HCT116 (cell line): ENCODE results near the gene HNF4A. TPM values are rescaled to one million over a fixed set of nuclear protein-coding genes. Genes with fewer than 3 reads are reported as not detected.

ENCODE experiments used
- ATAC-seq: fragments of 200-7000 bp; cut with Tn5 transposase; 2 replicates; pipeline ENCODE4 v1.9.1; 2020; ENCODE audit warnings: mild to moderate bottlenecking, moderate library complexity
- BruUV-seq: library from RNA; stranded (reverse); fragments of 400-500 nt; replicated peaks from 2 replicates; lab custom pipeline; 2021; lab: Mats Ljungman, UMichigan
- CTCF ChIA-PET: fragments of 300-600 bp; sonication (Branson Sonifier 250); formaldehyde crosslinking; loops from one replicate; lab custom pipeline; 2021; ENCODE audit warnings: antibody characterized with exemption; lab: Charles Lee
- POLR2A ChIA-PET: fragments of 300-600, 350-600 bp; sonication (Branson Sonifier 250); formaldehyde crosslinking; loops from one replicate; lab custom pipeline; 2021; ENCODE audit warnings: antibody characterized with exemption; lab: Charles Lee
- RAD21 ChIA-PET, 2 experiments: fragments of 300-600 bp; sonication (Branson Sonifier 250); formaldehyde crosslinking; loops; one replicate each; lab custom pipeline; 2023; ENCODE audit warnings: low total read pairs in 2 of 2; ENCODE audit not compliant: uncharacterized antibody in 2 of 2, unreplicated experiment in 2 of 2, low non-redundant PET in 1 of 2; lab: Charles Lee
- DNase-seq: peaks from one replicate; pipeline ENCODE4 v3.0.0-alpha.2; 2010; ENCODE audit warnings: low read depth, low spot score
- H2AFZ ChIP-seq: fragments of 200-600 bp; shearing (Covaris generic), sonication (generic); 2 replicates; pipeline ENCODE4 v1.6.1; 2017; ENCODE audit warnings: low read depth, mixed run types, mixed read lengths, antibody characterized with exemption, low read length; ENCODE audit not compliant: poor library complexity, severe bottlenecking
- H3K27ac ChIP-seq: 2 replicates; pipeline ENCODE4 v1.5.1; 2012; ENCODE audit warnings: low read depth, low read length
- H3K27me3 ChIP-seq: fragments of 200-600 bp; sonication (generic); 2 replicates; pipeline ENCODE4 v1.6.1; 2016; ENCODE audit warnings: mixed run types, low read length, mixed read lengths; ENCODE audit not compliant: insufficient read depth
- H3K36me3 ChIP-seq, 2 experiments: fragments of 200-500 bp in 1 of 2; fragments of 200-600 bp in 1 of 2; sonication (Bioruptor generic) in 1 of 2; sonication (generic) in 1 of 2; 2 replicates each; pipeline versions ENCODE4 v1.5.1 to v1.6.1; 2014 to 2016; ENCODE audit warnings: low read length in 2 of 2, inconsistent platforms in 1 of 2, mixed read lengths in 1 of 2, mixed run types in 1 of 2; ENCODE audit not compliant: insufficient read depth in 2 of 2, control insufficient read depth in 1 of 2
- H3K4me1 ChIP-seq, 2 experiments: fragments of 200-600 bp in 1 of 2; sonication (generic) in 1 of 2; 2 replicates each; pipeline versions ENCODE4 v1.5.1 to v1.6.1; 2012 to 2017; ENCODE audit warnings: low read length in 2 of 2, inconsistent platforms in 1 of 2, mild to moderate bottlenecking in 1 of 2, mixed read lengths in 1 of 2, mixed run types in 1 of 2, moderate library complexity in 1 of 2; ENCODE audit not compliant: insufficient read depth in 2 of 2, control insufficient read depth in 1 of 2
- H3K4me2 ChIP-seq: fragments of 200-600 bp; sonication (generic); 2 replicates; pipeline ENCODE4 v1.6.1; 2017; ENCODE audit warnings: mixed run types, low read length, mixed read lengths
- H3K4me3 ChIP-seq, 2 experiments: fragments of 200-600 bp in 1 of 2; sonication (generic) in 1 of 2; replicated peaks in 1 of 2; 2 replicates each; pipeline ENCODE4 v1.5.1; 2011 to 2016; ENCODE audit warnings: low read length in 2 of 2, control low read depth in 1 of 2, low read depth in 1 of 2, mild to moderate bottlenecking in 1 of 2, mixed read lengths in 1 of 2, mixed run types in 1 of 2
- H3K79me2 ChIP-seq: fragments of 200-600 bp; sonication (generic); 2 replicates; pipeline ENCODE4 v1.6.1; 2017; ENCODE audit warnings: mild to moderate bottlenecking, mixed run types, low read length, moderate library complexity, mixed read lengths; ENCODE audit not compliant: insufficient read depth
- H3K9ac ChIP-seq: fragments of 200-600 bp; sonication (generic); 2 replicates; pipeline ENCODE4 v1.6.1; 2016; ENCODE audit warnings: low read length, mixed read lengths
- H3K9me2 ChIP-seq: fragments of 200-600 bp; sonication (generic), shearing (Covaris generic); 2 replicates; pipeline ENCODE4 v1.6.1; 2017; ENCODE audit warnings: mixed run types, mild to moderate bottlenecking, moderate library complexity; ENCODE audit not compliant: insufficient read depth
- H3K9me3 ChIP-seq, 2 experiments: fragments of 200-500 bp in 1 of 2; fragments of 200-600 bp in 1 of 2; sonication (Bioruptor generic) in 1 of 2; sonication (generic) in 1 of 2; 2 replicates each; pipeline ENCODE4 v1.6.1; 2014 to 2017; ENCODE audit warnings: low read length in 2 of 2, mixed read lengths in 2 of 2, inconsistent platforms in 1 of 2, low read depth in 1 of 2, mild to moderate bottlenecking in 1 of 2, mixed run types in 1 of 2, moderate library complexity in 1 of 2; ENCODE audit not compliant: control insufficient read depth in 1 of 2, insufficient read depth in 1 of 2
- H4K20me1 ChIP-seq: fragments of 200-600 bp; sonication (generic), shearing (Covaris generic); 2 replicates; pipeline ENCODE4 v1.6.1; 2017; ENCODE audit warnings: mixed run types, mild to moderate bottlenecking, moderate library complexity; ENCODE audit not compliant: insufficient read depth
- ATF3 ChIP-seq: IDR thresholded peaks from 2 replicates; pipeline ENCODE4 v1.6.1; 2012
- CBX3 ChIP-seq: IDR thresholded peaks from 2 replicates; pipeline ENCODE4 v1.6.1; 2012; ENCODE audit warnings: low read depth
- CEBPB ChIP-seq: IDR thresholded peaks from 2 replicates; pipeline ENCODE4 v1.6.1; 2012; ENCODE audit warnings: low read depth
- CTCF ChIP-seq, 3 experiments: fragments of 200-600 bp in 1 of 3; sonication (generic) in 1 of 3; IDR thresholded peaks in 2 of 3; conservative IDR thresholded peaks in 1 of 3; 2 replicates each; pipeline ENCODE4 v1.5.1; 2012 to 2017; ENCODE audit warnings: low read depth in 2 of 3, low read length in 2 of 3, antibody characterized with exemption in 1 of 3, borderline replicate concordance in 1 of 3, control low read depth in 1 of 3, mild to moderate bottlenecking in 1 of 3, mixed read lengths in 1 of 3, mixed run types in 1 of 3, moderate library complexity in 1 of 3; ENCODE audit not compliant: insufficient read depth in 1 of 3
- EGR1 ChIP-seq: IDR thresholded peaks from 2 replicates; pipeline ENCODE4 v1.6.1; 2012; ENCODE audit warnings: low read depth
- ELF1 ChIP-seq: IDR thresholded peaks from 2 replicates; pipeline ENCODE4 v1.6.1; 2012; ENCODE audit warnings: low read depth, borderline replicate concordance
- EZH2 ChIP-seq: fragments of 200-600 bp; sonication (generic); IDR thresholded peaks from 2 replicates; pipeline ENCODE4 v1.6.1; 2017; ENCODE audit warnings: antibody characterized with exemption, mixed run types
- FOSL1 ChIP-seq: IDR thresholded peaks from 2 replicates; pipeline ENCODE4 v1.6.1; 2012; ENCODE audit warnings: low read depth
- MAX ChIP-seq: IDR thresholded peaks from 2 replicates; pipeline ENCODE4 v1.6.1; 2012
- POLR2A ChIP-seq: IDR thresholded peaks from 2 replicates; pipeline ENCODE4 v1.7.0; 2011; ENCODE audit warnings: borderline replicate concordance; ENCODE audit not compliant: insufficient read depth, insufficient read length; ENCODE audit errors: extremely low read depth
- REST ChIP-seq: IDR thresholded peaks from 2 replicates; pipeline ENCODE4 v1.6.1; 2012; ENCODE audit warnings: low read depth
- SIN3A ChIP-seq: IDR thresholded peaks from 2 replicates; pipeline ENCODE4 v1.6.1; 2012; ENCODE audit warnings: low read depth
- SP1 ChIP-seq: IDR thresholded peaks from 2 replicates; pipeline ENCODE4 v1.6.1; 2012; ENCODE audit warnings: low read depth
- SRF ChIP-seq: IDR thresholded peaks from 2 replicates; pipeline ENCODE4 v1.6.1; 2012; ENCODE audit warnings: low read depth
- TCF7L2 ChIP-seq: IDR thresholded peaks from 2 replicates; pipeline ENCODE4 v1.7.0; 2011; ENCODE audit warnings: borderline replicate concordance, inconsistent platforms; ENCODE audit not compliant: insufficient read depth, insufficient read length; ENCODE audit errors: extremely low read depth
- ZBTB33 ChIP-seq: IDR thresholded peaks from 2 replicates; pipeline ENCODE4 v1.6.1; 2011; ENCODE audit warnings: mild to moderate bottlenecking, low read length, moderate library complexity; ENCODE audit not compliant: insufficient replicate concordance; ENCODE audit errors: extremely low read depth
- ZFX ChIP-seq: fragments of 450-650 bp; IDR thresholded peaks from 2 replicates; pipeline ENCODE4 v1.6.1; 2017
- ZNF274 ChIP-seq: fragments of 200-500 bp; sonication (Bioruptor generic); IDR thresholded peaks from 2 replicates; pipeline ENCODE4 v1.6.1; 2014; ENCODE audit warnings: mild to moderate bottlenecking, low read depth, low read length, inconsistent platforms
- intact Hi-C: fragments of 100-400 bp; cut with micrococcal nuclease; formaldehyde crosslinking; loops from 2 replicates; pipeline ENCODE4 v1.10.0; 2022
- total RNA-seq: library from RNA; stranded (reverse); gene quantifications from one replicate; pipeline ENCODE4 v1.2.1, GENCODE V29; 2021; ENCODE audit not compliant: unreplicated experiment

HNF4A gene
- total RNA-seq, 1 experiment from 2014 or later: 7.4 TPM

GRCh38 chr20:44475694-44476560, 120.4 kb downstream of the HNF4A start, which contains the start of gene TTPAL:
Gene TTPAL, plus strand, starts transcription at chr20:44475874. Its CDS starts 4,126 bp downstream, at chr20:44480000.
- ChIA-PET RAD21 (no interaction called here), POLR2A (no interaction called here), CTCF (interaction anchor here (1.3 kb wide), 1 partner anchor 134 kb away, joined by 8 read pairs; no protein-coding TSS in a partner anchor)
- Histone ChIP-seq H4K20me1 (no peaks in the 10 kb centered on the region), H3K79me2 (peaks cover 13% of the 10 kb centered on the region; the same call in 1 of the 2 replicates), H3K27ac (peak within 1 kb of the TSS; percentile 59), H3K9me2 (no peaks in the 10 kb centered on the region), H3K9ac (peak within 1 kb of the TSS; percentile 86), H2AFZ (no peak within 1 kb of the TSS), H3K27me3 (no peaks in the 10 kb centered on the region), H3K4me2 (peak within 1 kb of the TSS; percentile 85), H3K4me3 (peak within 1 kb of the TSS; percentile 77 to 94), H3K4me1 (peaks cover 3 to 20% of the 10 kb centered on the region in 2 experiments; a peak in 2 of 4 replicates), H3K36me3 (peaks cover 4 to 6% of the 10 kb centered on the region in 2 experiments; a peak in 1 of 4 replicates), H3K9me3 (no peaks in the 10 kb centered on the region)
- DNase-seq: peak; percentile 73
- ATAC-seq: peak; percentile 97
- TSS peak; percentile 68 for BruUV-seq
- intact Hi-C loops: loop anchor here (2.0 kb wide), 1 partner anchor 135 kb away; no protein-coding TSS in a partner anchor
- TF ChIP-seq FOSL1 (no peak), CBX3 (no peak), REST (no peak), SP1 (0 out of 2 replicates have a peak, but pooled peaks have one; percentile 26), TCF7L2 (no peak), SIN3A (peak; percentile 89; the same call in 1 of the 2 replicates), ATF3 (no peak), EGR1 (peak; percentile 93), ZBTB33 (peak; percentile 3), ELF1 (no peak), ZNF274 (no peak), SRF (no peak), CTCF (IDR thresholded peaks at IDR 0.05 in 2 of 3, conservative IDR thresholded peaks at IDR 0.05 in 1 of 3; ENCODE audit: borderline replicate concordance in 1 of 3, insufficient read depth in 1 of 3, low read depth in 2 of 3, low read length in 2 of 3) (peak in 1 of 3 experiments; percentile 26; a peak in 1 of 6 replicates), CEBPB (no peak), POLR2A (peak; percentile 94), MAX (peak; percentile 86), ZFX (peak; percentile 54; the same call in 1 of the 2 replicates), EZH2 (no peak)
